Cardiac muscle cell (in vitro differentiated cells and primary cell): ENCODE measurements around the gene CYS1. TPM values are rescaled to one million over a fixed set of nuclear protein-coding genes. Genes with fewer than 3 reads are reported as not detected.

ENCODE experiments used
- DNase-seq, 2 donors: peaks; one replicate each; pipeline versions ENCODE4 v3.0.0 to v3.0.0-alpha.2; 2010 to 2017; ENCODE audit warnings: low read depth in 1 of 2, low spot score in 1 of 2
- H3K27ac ChIP-seq: fragments of 200-600 bp; sonication (generic); 2 replicates; pipeline ENCODE4 v1.5.1; 2016
- H3K27me3 ChIP-seq: fragments of 200-600 bp; sonication (generic); 2 replicates; pipeline ENCODE4 v1.6.0; 2016; ENCODE audit warnings: control low read depth
- H3K36me3 ChIP-seq: fragments of 200-600 bp; sonication (generic); 2 replicates; pipeline ENCODE4 v1.5.1; 2016; ENCODE audit warnings: control low read depth
- H3K4me1 ChIP-seq: fragments of 200-600 bp; sonication (generic); 2 replicates; pipeline ENCODE4 v1.8.1; 2017; ENCODE audit warnings: low read depth, mild to moderate bottlenecking, mixed run types
- H3K4me3 ChIP-seq: fragments of 200-600 bp; sonication (generic); 2 replicates; pipeline ENCODE4 v1.5.1; 2016; ENCODE audit warnings: mild to moderate bottlenecking
- H3K9me3 ChIP-seq: fragments of 200-600 bp; sonication (generic); 2 replicates; pipeline ENCODE4 v1.5.1; 2017; ENCODE audit warnings: low read depth, mild to moderate bottlenecking, control low read depth
- polyA plus RNA-seq: library from polyadenylated mRNA; unstranded; fragments of >200 nt; fragmentation: Nextera tagmentation; extraction: Ambion mirVana; gene quantifications from 2 replicates; pipeline ENCODE4 v1.2.1, GENCODE V29; 2016
- total RNA-seq: library from RNA; depleted of rRNA; stranded (reverse); fragments of >200 nt; gene quantifications from 2 replicates; pipeline ENCODE4 v1.2.3, GENCODE V29; 2016
- TF ChIP-seq, protein P1 (sequence below): IDR thresholded peaks from 2 replicates; pipeline ENCODE4 v1.5.1; 2012; ENCODE audit warnings: low read depth, mild to moderate bottlenecking, low read length

CYS1 gene
- total and polyA plus RNA-seq, 2 experiments from 2014 or later, result 0.89 to 1.1 TPM

DNA sequence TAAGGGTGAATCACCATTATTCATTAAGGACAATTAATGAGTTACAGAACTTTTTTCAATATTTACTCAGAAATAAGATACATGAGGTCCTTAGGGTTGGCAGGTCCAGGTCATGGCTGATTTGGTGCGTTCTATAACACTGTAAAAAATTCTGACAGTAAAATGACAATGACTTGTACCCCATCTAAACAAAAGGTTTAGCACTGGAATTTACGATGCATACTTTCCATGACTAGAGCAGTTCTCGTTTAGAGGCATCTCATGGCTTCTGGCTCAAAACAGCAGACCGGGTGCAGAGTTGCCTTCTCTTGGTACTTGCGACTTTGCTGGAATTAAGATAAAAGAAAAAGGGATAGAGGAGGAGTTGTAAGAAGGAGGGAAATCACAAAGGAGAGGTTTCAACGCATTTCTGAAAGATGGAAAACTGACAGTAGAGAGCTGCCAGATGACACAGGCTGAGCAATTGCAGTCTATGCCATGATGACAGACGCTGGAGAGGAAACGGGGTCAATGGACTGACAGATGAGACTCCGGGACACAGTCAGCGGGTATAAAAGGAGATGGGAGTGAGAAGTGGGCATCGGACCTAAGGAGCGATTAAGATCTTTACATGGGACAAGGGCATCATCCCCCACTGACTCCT lies 4.1 kb upstream of the CYS1 start:
- Histone ChIP-seq H3K27me3 (peaks cover 64% of the 10 kb centered on the region), H3K27ac (no peak overlapping the region), H3K4me1 (no peaks in the 10 kb centered on the region), H3K9me3 (no peaks in the 10 kb centered on the region), H3K4me3 (no peak overlapping the region), H3K36me3 (no peaks in the 10 kb centered on the region)
- TF ChIP-seq, protein P1, sequence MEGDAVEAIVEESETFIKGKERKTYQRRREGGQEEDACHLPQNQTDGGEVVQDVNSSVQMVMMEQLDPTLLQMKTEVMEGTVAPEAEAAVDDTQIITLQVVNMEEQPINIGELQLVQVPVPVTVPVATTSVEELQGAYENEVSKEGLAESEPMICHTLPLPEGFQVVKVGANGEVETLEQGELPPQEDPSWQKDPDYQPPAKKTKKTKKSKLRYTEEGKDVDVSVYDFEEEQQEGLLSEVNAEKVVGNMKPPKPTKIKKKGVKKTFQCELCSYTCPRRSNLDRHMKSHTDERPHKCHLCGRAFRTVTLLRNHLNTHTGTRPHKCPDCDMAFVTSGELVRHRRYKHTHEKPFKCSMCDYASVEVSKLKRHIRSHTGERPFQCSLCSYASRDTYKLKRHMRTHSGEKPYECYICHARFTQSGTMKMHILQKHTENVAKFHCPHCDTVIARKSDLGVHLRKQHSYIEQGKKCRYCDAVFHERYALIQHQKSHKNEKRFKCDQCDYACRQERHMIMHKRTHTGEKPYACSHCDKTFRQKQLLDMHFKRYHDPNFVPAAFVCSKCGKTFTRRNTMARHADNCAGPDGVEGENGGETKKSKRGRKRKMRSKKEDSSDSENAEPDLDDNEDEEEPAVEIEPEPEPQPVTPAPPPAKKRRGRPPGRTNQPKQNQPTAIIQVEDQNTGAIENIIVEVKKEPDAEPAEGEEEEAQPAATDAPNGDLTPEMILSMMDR, result no peak
- no peak for DNase-seq

DNA sequence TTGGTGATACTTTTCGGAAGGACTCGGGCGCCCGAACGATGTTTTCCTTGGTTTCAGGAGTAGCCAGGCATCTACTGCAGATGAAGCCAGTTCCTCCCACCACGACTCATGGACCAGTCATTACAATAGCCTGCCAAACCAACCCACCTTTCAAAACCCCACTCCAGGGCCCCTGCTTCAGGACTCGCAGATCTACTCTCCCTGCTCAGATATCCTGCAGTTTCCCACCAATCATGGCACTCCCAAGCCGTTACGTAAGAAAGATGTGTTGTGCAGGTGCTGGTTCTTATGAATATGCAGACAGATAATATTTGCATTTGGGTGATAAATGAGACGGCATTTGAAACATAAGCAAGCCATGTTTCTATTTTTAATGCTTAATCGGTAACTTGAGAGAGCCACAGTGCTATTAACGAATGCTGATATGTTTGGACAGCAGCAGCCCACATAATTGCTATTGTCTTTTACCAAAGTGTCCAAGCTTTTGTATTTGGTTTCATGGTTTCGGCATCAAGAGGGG lies 3.5 kb upstream of the CYS1 start:
- Histone ChIP-seq H3K36me3 (no peaks in the 10 kb centered on the region), H3K27ac (no peak overlapping the region), H3K4me1 (no peaks in the 10 kb centered on the region), H3K9me3 (no peaks in the 10 kb centered on the region), H3K27me3 (peaks cover 70% of the 10 kb centered on the region), H3K4me3 (no peak overlapping the region)
- TF ChIP-seq, protein P1, result no peak
- no peak for DNase-seq

DNA sequence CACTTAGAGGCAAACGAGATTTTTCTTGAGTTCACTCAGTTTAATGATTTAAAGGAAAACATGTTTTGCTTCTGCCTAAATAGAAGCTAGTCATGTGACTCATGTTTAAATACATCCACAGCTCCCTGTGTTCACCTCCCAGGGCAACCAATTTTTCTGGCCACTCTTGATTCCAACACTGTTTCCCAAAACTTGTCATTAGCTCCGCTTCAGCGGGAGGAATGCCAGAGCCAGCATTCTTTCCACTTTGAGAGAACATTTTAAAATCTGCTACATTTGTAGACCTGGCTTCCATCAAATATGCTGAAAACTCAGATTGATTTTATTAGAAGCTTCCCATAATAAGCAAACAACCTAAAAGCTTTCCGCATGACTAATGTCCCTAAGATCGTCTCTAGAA lies 2.8 kb upstream of the CYS1 start:
- TF ChIP-seq, protein P1, result no peak
- H3K9me3 ChIP-seq, result no peaks in the 10 kb centered on the region
- no peaks in the 10 kb centered on the region for H3K36me3 ChIP-seq
- DNase-seq, result no peak
- H3K27me3 ChIP-seq, result peaks cover 77% of the 10 kb centered on the region
- no peak overlapping the region for H3K27ac ChIP-seq
- H3K4me3 ChIP-seq, result no peak overlapping the region
- no peaks in the 10 kb centered on the region for H3K4me1 ChIP-seq

DNA sequence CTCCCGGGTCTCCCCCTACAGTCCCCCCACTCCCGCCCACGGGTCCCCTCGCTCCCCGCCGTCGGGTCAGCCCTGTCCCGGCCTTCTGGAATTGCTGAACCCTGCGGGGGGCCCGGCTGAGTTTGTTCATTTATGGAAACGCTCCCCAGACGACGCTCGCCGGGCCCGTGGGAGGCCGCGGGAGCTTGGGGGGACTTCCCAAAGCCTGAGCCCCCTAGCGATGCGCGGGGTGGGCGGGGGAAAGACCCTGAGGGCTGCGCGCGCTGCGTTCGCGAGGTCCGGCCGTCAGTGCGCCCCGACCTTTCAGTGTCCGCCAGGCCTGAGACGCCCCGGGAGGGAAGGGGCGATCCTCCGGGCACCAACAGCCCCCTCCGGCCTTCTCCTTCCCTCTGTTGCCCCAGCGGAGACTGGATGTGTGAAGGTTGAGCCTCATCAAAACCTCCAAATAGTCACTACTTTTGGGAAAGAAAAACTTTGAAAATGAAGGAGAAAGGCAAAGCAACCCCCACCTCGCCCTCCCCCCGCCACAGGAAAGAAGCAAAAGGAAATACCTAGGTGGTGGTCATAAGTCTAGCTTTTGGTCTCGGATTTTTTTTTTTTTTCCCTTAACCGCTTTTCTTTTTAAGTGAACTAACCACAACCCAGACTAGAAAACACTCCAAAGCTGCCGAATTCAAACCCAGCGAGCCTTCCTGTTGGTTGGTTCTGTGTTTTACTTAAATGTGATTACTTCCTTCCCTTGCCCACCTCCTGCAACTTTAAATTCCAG lies 509 bp upstream of the CYS1 start:
- no peaks in the 10 kb centered on the region for H3K36me3 ChIP-seq
- peaks cover 98% of the 10 kb centered on the region for H3K27me3 ChIP-seq
- H3K27ac ChIP-seq, result no peak overlapping the region
- no peaks in the 10 kb centered on the region for H3K9me3 ChIP-seq
- TF ChIP-seq, protein P1, result no peak
- H3K4me1 ChIP-seq, result no peaks in the 10 kb centered on the region
- no peak for DNase-seq
- H3K4me3 ChIP-seq, result peak overlapping the region; percentile 40

DNA sequence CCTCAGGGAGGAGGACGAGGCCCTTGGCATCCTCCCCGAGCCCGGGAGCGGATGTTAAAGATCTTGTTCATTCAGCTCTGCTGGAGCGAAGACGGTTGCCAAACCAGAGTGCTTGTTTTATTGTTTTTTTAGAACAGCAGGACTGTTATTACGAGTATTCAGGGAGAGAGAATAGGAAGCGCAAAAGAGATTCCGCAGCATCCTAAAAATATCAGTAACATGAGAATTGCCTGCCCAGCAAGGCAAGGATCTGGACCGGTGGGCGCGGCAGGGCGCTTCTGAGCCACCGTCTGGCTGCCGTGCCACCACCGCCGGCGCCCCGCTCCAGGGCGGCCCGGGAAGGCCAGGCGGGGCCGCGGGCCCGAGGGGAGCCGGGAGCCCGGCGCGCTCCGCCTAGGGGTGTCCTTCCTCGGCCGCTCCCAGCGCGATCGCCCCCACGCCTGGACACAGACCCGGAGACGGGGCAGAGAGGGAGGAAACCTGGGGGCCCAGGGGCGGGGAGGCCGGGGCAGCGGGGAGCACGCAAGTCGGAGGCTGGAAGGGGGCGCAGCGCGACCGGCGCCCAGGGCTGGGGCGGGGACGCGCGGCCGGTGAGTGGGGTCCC lies 843 bp downstream of the CYS1 start:
- Histone ChIP-seq H3K36me3 (no peaks in the 10 kb centered on the region), H3K4me1 (no peaks in the 10 kb centered on the region), H3K27me3 (peaks cover 97% of the 10 kb centered on the region), H3K4me3 (peak overlapping the region; percentile 40), H3K9me3 (no peaks in the 10 kb centered on the region), H3K27ac (no peak overlapping the region)
- DNase-seq, result peak; percentile 59 to 81
- TF ChIP-seq, protein P1, result no peak
